PFSK-1 (cell line): ENCODE data around the gene DAPK1.

Experiments
- FOXP2 ChIP-seq: optimal IDR thresholded peaks from 2 replicates; pipeline ENCODE3; 2011; ENCODE audit warnings: borderline replicate concordance, control low read depth, inconsistent platforms; ENCODE audit not compliant: insufficient read depth; ENCODE audit errors: extremely low read length, extremely low read depth
- POLR2AphosphoS5 ChIP-seq: IDR thresholded peaks from 2 replicates; pipeline ENCODE4 v1.6.1; 2012; ENCODE audit warnings: low read depth, mild to moderate bottlenecking, control low read depth, low read length, moderate library complexity
- REST ChIP-seq, 2 experiments: IDR thresholded peaks; 2 replicates each; pipeline versions ENCODE4 v1.6.1 to v1.8.0; 2011 to 2012; ENCODE audit warnings: low read depth in 2 of 2, low read length in 2 of 2, control low read depth in 1 of 2, inconsistent platforms in 1 of 2, mild to moderate bottlenecking in 1 of 2, moderate library complexity in 1 of 2; ENCODE audit not compliant: insufficient read depth in 1 of 2
- SIN3A ChIP-seq: IDR thresholded peaks from 2 replicates; pipeline ENCODE4 v1.6.1; 2012; ENCODE audit warnings: mild to moderate bottlenecking, low read length, moderate library complexity, borderline replicate concordance; ENCODE audit not compliant: insufficient read depth
- TAF1 ChIP-seq: IDR thresholded peaks from 2 replicates; pipeline ENCODE4 v1.6.1; 2012; ENCODE audit warnings: low read length, control low read depth, borderline replicate concordance; ENCODE audit not compliant: insufficient read depth

Gene DAPK1

GRCh38 chr9:87668222-87668621 lies 170.6 kb downstream of the DAPK1 start:
- TF ChIP-seq SIN3A (no peak), FOXP2 (no peak), POLR2AphosphoS5 (no peak)

GRCh38 chr9:87668722-87669121 lies 171.1 kb downstream of the DAPK1 start:
- TF ChIP-seq POLR2AphosphoS5 (no peak), TAF1 (no peak), FOXP2 (no peak), REST (IDR thresholded peaks at IDR 0.05; ENCODE audit: insufficient read depth in 1 of 2, low read depth in 2 of 2, low read length in 2 of 2) (no peak), SIN3A (no peak)

- no peak for TF ChIP-seq TAF1
These were observed 173.1 kb downstream of the DAPK1 start for GRCh38 chr9:87670572-87671264.

- TF ChIP-seq POLR2AphosphoS5 (no peak), REST (IDR thresholded peaks at IDR 0.05; ENCODE audit: insufficient read depth in 1 of 2, low read depth in 2 of 2, low read length in 2 of 2) (no peak), TAF1 (no peak), SIN3A (no peak), FOXP2 (no peak)
These were observed 173.8 kb downstream of the DAPK1 start for GRCh38 chr9:87671478-87671877.

GRCh38 chr9:87671925-87672324 lies 174.3 kb downstream of the DAPK1 start:
- TF ChIP-seq REST (IDR thresholded peaks at IDR 0.05; ENCODE audit: insufficient read depth in 1 of 2, low read depth in 2 of 2, low read length in 2 of 2) = no peak
- TF ChIP-seq SIN3A = no peak
- TF ChIP-seq FOXP2 = no peak
- TF ChIP-seq TAF1 = no peak

GRCh38 chr9:87672586-87672985 lies 174.9 kb downstream of the DAPK1 start:
- TF ChIP-seq REST (IDR thresholded peaks at IDR 0.05; ENCODE audit: insufficient read depth in 1 of 2, low read depth in 2 of 2, low read length in 2 of 2) = no peak
- no peak for TF ChIP-seq POLR2AphosphoS5
- no peak for TF ChIP-seq FOXP2
- TF ChIP-seq TAF1 = no peak
- no peak for TF ChIP-seq SIN3A
